ENCODE data around the gene BANK1. TPM values are rescaled to one million over a fixed set of nuclear protein-coding genes. Genes with fewer than 3 reads are reported as not detected.

BANK1 gene
- polyA plus RNA-seq, 1 of the 3 experiments (the other 2 are of a cell fraction) = not detected

- POLR2A ChIA-PET = no interaction called here
- H3K79me2 ChIP-seq (ENCODE audit: insufficient read depth) = no peaks in the 10 kb centered on the region
- no peaks in the 10 kb centered on the region for H3K9me3 ChIP-seq
- no peak overlapping the region for H3K9ac ChIP-seq
- no peak overlapping the region for H2AFZ ChIP-seq (ENCODE audit: low read depth)
- H3K4me3 ChIP-seq (ENCODE audit: low read depth in 2 of 2, low read length in 1 of 2) = no peak overlapping the region
- WGBS (ENCODE audit: low lambda C conversion rate) = 78% methylated on average over 1 of the region's 1 CpG
- H3K4me1 ChIP-seq (ENCODE audit: control insufficient read depth in 1 of 2, insufficient read depth in 2 of 2, low read depth in 1 of 2, low read length in 1 of 2) = no peaks in the 10 kb centered on the region
- no peaks in the 10 kb centered on the region for H3K27me3 ChIP-seq (ENCODE audit: insufficient read depth)
- no peak for DNase-seq
- no peaks in the 10 kb centered on the region for H3F3A ChIP-seq (replicated peaks; ENCODE audit: insufficient read depth)
- H3K4me2 ChIP-seq = no peak overlapping the region
- H4K20me1 ChIP-seq (ENCODE audit: insufficient read depth) = no peaks in the 10 kb centered on the region
- H3K36me3 ChIP-seq (replicated peaks in 1 of 2; ENCODE audit: control insufficient read depth in 1 of 2, insufficient read depth in 2 of 2, low read length in 1 of 2) = no peaks in the 10 kb centered on the region
- H3K27ac ChIP-seq (ENCODE audit: low read depth in 2 of 2, low read length in 1 of 2) = no peak overlapping the region
- no peak for TF ChIP-seq EZH2phosphoT487 (IDR thresholded peaks at IDR 0.05; ENCODE audit: borderline replicate concordance, low read depth)
- no peak for TF ChIP-seq GATA2 (CRISPR knock-in tag; IDR thresholded peaks at IDR 0.05)
- TF ChIP-seq NFIC (IDR thresholded peaks at IDR 0.05; ENCODE audit: borderline replicate concordance) = no peak
- no peak for TF ChIP-seq EP300 (IDR thresholded peaks at IDR 0.05; ENCODE audit: borderline replicate concordance in 1 of 2, low read depth in 1 of 2, low read length in 1 of 2)
- TF ChIP-seq TAF1 (IDR thresholded peaks at IDR 0.05; ENCODE audit: borderline replicate concordance, low read depth, low read length) = no peak
- TF ChIP-seq SIN3A (IDR thresholded peaks at IDR 0.05; ENCODE audit: borderline replicate concordance, low read depth, low read length) = no peak
- TF ChIP-seq FOXM1 (IDR thresholded peaks at IDR 0.05; ENCODE audit: low read depth) = no peak
- no peak for TF ChIP-seq MEF2A (IDR thresholded peaks at IDR 0.05; ENCODE audit: borderline replicate concordance, low read depth)
- TF ChIP-seq JUND (IDR thresholded peaks at IDR 0.05) = no peak
- no peak for TF ChIP-seq REST (IDR thresholded peaks at IDR 0.05; ENCODE audit: low read depth, low read length)
- TF ChIP-seq RCOR1 (IDR thresholded peaks at IDR 0.05; ENCODE audit: low read length) = no peak
- TF ChIP-seq IRF3 (IDR thresholded peaks at IDR 0.05; ENCODE audit: low read depth, low read length) = no peak
- TF ChIP-seq CHD2 (IDR thresholded peaks at IDR 0.05; ENCODE audit: low read length, partially characterized antibody) = no peak
- no peak for TF ChIP-seq TCF12 (IDR thresholded peaks at IDR 0.05)
- no peak for TF ChIP-seq CTCF (IDR thresholded peaks at IDR 0.05)
- TF ChIP-seq PBX3 (IDR thresholded peaks at IDR 0.05) = no peak
- CTCF ChIA-PET = no interaction called here
- H3K9me2 ChIP-seq = no peaks in the 10 kb centered on the region
Observed at GRCh38 chr4:101784957-101785356, 5.6 kb upstream of the BANK1 start.
